NCI-H82 treated with DMSO at 0.1 percent for 48 hours (cell line): ENCODE results near the gene KRT39.
"Not testable (repeated sequence)": the region's sequence is repeated elsewhere in the genome, so short reads cannot be mapped to it uniquely, and the experiment has no call there.

Experiments used
- DNase-seq: peaks from one replicate; lab custom pipeline; 2025; ENCODE audit not compliant: unreplicated experiment; lab: John Stamatoyannopoulos, UW

The KRT39 gene

DNA sequence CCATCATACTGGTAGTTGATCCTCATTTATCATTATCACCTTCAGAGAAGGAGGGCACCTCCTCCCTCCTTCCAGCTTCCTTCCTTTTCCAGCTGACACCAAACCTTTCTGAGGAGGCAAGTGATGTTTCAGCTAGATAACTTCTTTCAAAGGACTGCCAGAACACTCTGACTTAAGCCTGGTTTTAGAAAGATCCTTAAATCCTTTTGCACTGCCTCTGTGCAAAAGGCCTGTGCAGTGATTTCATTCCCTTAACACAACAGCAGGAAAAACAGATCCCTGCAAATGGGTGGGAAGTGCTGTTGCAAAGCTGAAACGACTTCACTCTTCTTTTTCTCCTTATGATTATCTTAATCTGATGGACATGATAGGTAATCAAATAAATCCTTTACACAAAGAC, 22.2 kb downstream of the KRT39 start:
- DNase-seq: no peak

DNA sequence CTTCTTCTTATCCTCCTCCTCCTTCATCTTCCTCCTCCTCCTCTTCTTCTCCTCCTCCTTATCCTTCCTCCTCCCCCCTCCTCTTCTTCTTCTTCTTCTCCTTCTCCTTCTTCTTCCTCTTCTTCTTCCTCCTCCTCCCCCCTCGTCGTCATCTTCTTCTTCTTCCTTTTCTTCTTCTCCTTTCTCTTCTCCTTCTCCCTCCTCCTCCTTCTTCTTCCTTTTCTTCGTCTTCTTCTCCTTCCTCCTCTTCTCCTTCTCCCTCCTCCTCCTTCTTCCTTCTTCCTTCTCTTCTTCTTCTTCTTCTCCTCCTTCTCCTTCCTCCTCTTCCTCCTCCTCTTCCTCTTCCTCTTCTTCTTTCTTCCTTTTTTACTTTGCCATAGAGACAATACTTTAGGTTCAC, 24.2 kb downstream of the KRT39 start:
- no peak for DNase-seq

DNA sequence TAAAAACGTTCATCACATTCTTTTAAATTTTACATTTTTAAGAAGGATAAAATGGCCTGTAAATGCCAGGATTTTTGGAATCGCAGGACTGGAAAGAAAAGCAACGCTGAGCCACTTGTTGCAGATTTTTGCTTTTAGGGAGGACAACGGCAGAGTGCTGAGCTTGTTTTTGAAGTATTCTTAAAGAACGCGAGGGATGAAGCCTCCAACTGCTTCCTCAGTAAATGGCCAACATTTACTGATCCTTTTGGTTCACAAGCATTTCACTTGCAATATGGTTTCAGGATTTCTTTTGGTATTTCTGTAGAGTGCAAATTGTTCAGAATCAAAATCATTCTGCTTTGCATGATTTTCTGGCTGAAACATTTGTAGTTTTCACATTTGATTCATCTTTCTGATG, 26.5 kb downstream of the KRT39 start:
- no peak for DNase-seq

DNA sequence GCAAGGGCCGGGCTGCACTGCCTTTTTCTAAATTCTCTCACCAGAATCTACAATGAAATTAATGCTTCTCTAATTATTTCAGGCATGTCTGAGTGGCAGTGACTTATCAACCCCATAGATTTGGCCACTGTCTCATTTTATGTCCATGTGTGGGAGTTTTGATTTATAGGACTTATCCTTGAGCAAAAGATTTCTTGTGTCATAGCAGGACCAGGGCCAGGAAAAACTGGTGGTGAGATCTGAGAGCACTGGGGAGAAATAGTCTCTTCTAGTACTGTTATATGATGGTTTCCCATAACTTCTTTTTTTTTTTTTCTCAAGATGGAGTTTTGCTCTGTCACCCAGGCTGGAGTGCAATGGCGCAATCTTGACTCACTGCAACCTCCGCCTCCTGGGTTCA, 27.8 kb downstream of the KRT39 start:
- no peak for DNase-seq

DNA sequence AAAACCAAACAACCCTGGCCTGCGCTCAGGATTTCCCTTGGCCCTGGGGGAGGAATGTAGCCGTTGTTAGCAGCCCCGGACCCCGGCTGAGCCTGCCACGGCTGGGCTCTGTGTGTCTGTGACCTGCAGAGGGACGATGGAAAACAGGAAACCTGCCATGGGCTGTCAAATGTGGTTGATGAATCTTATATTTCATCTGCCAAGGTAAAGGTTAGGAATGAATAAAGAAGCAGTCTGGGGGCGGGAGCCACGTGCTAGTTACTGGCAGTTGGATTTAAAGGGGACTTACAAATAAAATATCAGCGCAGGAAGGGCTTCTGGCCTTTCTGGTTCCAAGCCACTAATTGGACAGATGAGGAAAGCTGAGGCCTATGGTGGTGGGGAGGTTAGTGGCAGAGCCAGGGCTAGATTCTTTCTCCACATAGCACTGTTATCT, 29.3 kb downstream of the KRT39 start, which contains the start of gene KRT23:
TSS of gene KRT23 (minus strand) at position 263 of the 436 bp plus-strand sequence. CDS start 1,043 bp downstream, outside the sequence.
- DNase-seq: no peak

DNA sequence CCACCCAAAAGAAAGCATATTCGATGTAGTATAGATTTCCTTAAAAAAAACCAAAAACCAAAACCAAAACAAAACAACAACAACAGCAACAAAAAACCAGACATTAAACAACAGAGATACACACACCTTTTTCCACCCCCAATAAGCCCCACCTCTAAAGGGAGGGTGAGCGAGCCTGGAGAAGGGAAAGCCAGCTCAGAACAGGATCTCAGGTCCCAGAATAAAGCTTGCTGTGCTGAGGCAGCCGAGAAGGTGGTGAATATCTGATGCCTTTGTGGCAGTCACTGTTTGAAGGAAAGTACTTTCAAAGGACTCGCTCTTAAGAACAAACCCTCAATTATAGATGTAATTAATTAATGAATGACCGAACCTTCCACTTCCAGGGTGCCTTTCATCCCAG, 29.8 kb downstream of the KRT39 start:
- no peak for DNase-seq

DNA sequence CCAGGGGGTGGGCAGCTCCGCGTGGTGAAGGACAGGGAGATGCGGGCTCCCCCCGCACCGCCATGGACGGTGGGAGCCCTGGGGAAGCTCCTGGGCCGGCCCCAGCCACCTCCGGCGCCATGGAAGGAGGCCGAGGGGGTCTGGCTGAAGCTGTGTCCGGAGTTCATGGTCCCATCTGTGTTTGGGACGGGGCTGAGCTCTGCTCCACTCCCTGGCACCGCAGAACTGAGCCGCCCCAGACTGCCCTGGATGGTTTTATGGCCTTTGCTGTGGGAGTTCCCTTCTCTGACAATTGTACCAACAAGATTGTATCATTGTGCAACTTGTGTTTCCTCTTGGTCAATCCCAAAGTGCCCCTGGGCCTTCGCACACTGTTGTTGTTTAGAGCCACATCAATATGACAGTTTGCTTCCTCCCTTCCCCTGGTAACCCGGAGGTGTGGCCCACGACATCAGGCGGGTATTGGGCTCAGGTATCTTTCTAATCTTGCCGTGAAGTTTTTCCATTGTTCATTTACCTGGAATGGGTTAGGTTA, 30.2 kb downstream of the KRT39 start:
- no peak for DNase-seq

DNA sequence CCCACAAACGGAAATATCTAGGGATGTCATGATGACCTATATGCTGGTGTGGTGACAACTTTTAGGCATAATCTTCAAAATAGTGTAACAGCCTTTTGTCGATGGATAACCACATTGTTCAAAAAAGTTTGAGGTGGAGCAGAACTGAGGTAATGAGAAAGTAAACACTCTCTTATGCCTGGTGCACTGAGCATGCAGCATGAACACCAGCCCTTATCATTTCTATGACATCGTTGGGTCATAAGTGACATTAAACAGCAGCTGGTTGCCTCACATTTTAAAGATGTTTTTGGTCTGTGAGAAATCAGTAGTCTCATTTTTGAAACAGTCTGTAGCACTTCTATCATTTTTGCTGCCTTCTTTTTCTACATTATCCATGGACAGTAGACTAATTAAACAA, 31.1 kb downstream of the KRT39 start:
- no peak for DNase-seq

DNA sequence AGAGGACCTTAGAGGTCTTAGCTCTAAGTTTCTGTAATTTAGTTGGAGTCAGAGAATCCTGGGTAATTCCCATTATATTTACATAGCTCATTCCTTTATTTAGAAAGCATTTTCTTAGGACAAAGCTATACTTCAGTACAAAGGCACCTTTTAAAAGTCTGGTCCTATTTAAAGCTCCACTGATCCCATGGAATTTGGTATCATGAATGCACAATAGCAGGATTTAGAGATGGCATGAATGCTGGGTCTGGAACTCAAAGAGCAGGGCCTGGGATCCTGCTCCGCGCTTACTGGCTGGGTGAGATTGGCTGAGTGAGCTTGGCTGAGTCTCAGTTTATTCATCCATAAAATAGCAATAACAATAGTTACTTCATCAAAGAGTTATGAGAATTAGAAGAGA, 34.1 kb downstream of the KRT39 start:
- DNase-seq: no peak

DNA sequence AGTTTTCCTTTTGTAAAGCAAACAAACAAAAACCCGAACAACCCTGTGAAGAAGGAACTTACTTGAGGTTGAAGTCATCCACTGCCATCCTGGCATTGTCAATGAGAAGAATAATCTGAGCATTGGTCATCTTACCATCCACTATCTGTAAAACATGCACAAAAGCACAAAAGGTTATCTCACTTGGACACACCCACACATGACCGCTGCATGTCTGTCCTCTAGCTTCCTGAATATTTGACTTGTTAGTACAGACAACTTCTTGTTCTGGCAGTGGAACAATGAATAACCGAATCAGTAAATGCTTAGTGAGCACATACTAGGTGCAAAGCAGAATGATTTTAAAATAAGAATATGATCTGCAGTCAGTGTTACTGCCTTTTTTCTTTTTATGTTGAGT, 35.4 kb downstream of the KRT39 start:
- no peak for DNase-seq

DNA sequence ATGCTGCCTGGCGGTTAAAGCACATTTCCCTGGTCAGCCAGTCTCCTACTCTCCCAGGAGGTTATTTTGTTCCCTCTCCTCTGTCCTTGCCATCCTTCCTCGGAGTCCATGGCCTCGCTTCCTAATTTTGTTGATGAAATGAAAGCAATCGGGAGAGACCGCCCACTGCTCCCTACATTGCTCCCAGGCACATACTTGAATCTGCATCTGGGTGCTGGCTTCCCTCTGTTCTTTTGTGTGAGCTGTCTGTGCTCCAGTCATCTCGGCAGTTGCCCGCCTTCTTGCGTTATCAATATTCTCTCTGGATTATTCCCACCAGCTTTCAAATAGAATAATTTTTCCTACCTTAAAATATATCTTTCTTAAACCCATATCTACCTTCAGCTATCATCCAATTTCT, 40.4 kb downstream of the KRT39 start:
- no peak for DNase-seq

DNA sequence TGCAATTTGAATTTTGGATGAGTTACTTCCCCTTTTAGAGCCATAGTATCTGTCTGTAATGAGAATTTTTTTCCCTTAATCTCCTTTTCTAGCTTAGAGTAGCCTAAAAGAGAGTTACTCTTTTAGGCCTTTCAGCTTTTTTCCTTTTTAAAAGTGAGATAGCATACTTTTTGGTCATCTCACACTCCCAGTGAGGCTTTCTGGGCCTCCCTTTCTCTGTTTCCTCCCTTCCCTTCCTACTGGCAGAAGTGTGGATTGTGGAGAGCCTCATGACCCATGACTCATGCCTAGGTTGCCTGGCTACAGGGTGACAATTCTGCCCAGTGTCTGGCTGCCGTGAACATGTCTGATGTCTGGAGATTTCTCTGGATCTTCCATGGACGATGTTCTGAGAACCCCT, 44.5 kb downstream of the KRT39 start:
- no peak for DNase-seq

DNA sequence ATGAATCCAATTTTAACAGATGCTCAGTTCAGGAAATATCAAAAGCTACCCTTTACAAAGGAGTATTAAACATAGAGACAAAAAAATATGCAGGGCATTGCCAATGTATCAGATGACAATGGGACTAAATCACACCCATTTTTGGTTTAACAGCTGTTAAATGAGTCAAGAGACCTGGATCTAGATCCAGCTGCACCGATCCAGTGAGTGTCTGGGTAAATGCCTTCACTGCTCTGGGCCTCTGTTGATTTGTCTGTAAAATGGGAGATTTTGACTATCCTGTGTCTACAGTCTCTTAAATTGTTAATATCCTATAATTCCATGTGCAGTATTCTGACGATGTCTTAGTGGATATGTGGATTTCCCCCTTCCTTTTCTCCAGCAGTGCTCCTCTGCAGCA, 45.7 kb downstream of the KRT39 start:
- DNase-seq: no peak

DNA sequence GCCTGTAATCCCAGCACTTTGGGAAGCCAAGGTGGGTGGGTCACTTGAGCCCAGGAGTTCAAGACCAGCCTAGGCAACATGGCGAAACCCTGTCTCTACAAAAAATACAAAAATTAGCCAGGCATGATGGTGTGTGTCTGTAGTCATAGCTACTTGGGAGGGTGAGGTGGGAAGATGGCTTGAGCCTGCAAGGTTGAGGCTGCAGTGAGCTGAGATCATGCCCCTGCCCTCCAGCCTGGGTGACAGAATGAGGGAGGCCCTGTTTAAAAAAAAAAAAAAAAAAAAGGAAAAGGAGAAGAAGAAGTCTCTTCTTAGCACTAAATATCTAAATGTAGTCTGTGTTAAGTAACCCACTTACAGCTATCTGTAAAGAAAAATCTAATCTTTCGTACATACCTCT, 49.6 kb downstream of the KRT39 start:
- DNase-seq: not testable (repeated sequence)

DNA sequence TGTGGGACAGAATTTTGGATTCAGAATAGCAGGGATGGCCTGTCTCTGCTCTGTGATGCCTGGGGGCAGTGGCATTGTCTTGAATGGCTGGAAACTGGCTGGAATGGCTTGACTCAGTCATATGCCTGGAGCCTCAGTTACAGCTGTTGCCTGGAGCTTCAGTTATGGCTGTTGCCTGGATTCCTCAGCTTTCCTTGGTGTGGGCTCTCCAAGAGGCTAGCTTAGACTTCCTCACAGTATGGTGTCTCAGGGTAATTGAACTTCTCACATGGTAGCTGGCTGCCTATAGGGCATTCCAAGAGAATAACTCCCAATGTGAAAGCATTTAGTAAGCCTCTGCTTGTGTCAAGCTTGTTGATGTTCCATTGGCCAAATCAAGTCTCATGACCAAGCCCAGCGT, 50.4 kb downstream of the KRT39 start:
- no peak for DNase-seq

DNA sequence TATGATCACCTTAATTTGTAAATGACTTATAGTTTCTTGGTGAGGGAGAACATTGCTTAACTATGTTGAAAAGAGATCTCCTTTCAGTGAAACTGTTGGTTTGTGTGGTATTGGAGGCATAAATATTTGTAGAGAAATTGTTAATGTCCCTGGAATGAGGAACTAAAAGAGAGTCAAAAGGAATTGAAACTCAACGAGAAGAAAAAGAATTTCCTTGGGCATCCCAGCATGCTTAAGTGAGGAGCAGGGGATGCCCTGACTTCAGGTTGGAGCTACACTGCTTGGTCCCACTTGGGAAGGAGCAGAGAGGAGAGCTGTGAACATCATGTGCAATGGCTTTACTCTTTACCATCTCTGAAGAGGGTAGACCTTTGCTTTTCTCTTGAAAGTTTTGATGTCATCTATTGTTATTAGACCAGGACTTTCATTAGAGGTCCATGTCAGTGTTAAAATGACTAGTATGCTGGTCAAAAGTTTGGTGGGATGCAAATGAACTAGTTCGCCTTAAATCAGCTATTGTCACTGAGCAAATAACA, 51.0 kb downstream of the KRT39 start:
- no peak for DNase-seq

DNA sequence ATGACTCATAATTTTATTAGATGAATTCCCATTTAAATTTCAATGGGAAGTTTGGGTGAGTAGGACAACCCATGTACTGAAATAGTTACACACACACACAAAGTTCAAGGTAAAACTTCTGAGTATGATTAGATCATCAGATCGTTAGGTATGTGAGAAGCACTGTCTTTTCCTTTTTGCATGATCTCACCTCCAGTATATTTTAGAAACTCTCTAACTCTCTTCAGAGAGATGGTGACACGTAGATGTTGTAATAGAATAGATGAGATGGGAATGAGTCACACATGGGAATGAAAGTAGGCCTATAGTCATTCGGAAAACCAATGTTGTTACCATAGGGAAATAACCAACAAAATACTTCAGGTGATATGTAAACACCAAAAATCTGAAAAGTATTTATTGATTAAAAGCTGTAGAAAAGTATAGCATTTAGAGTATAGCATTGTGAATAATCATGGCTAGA, 51.5 kb downstream of the KRT39 start:
- no peak for DNase-seq

DNA sequence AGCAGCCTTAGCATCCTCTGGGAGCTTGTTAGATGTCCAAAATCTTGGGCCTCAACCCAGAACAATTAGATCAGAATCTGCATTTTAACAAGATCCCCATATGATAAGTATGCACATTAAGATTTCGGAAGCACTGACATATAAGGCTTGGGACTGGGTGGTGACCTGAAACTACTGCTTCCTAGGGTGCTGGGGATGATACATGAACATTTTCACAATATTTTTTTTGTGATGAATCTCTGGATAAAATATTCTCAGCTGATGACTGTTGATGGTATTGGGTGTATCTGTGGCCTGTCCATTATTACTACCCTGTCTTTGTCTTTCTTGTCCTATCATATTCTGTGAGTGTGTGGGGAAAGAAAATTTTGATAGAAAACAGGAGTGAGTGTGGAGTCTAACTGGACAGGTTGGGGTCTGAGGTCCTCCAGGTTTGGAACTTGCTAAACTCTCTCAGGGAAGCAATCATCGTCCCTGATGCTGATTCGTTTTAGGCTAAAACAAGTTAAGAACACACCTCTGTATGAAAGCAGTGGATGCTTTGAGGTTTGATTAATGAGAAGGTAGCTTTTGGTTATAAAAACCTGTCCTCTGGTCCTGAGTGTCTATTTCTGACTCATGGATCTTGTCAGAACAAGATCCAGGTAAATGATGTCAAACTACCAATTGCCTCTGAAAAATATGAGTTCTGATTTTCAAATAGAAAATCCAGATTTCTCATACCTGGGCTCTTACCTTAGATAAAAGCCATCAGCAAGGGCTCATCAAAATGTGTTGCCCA, 52.5 kb downstream of the KRT39 start:
- no peak for DNase-seq

DNA sequence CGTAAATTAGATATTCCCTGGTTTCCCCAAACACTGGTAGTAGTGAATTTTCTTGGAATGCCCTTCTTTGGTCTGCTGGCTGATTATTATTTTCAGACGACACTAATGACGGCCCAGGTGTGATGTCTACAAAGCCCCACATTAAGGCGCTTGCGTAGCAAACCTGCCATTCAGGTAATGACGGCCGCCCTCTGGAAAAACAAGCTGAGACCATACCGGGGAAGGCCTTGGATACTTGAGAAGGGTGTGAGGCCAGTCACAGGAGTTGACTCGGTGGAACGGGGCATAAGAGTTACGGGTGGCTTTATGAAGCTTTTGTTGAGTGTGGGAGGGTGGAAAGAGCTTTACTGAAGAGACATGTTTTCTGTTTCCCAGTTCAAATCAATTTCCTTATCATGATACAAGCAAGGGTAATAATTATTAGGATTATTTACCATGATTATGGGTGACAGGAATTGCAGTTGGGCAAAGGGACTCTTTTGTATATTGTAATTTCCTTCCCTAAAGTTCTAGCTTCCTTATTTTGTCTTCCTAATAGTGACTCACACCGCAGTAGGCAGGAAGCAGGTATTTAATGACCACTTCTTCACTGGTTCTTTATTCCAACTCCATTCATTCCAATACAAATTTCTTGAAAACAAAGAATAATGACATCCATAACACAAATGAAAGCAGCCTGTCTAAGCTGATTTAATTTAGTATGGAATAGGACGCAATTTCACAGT, 54.1 kb downstream of the KRT39 start:
- DNase-seq: no peak

DNA sequence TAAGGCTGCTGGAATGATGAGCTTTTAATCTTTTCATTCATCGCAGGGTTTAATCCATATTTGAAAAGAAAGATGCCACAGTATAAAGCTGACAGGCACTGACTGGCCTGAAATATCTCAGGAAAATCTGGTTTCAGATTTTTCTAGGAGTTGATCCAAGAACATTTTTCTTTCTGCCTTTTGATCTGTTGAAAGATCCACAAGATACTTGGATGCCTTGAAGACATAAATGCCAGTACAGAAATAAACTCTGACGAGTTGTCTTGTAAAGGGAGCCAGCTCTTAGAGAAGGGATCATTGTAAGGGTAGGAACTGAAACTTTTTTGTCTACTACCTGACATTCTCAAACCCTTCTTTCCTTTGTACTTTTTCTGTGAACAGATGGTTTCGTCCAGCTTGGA, 56.3 kb downstream of the KRT39 start:
- DNase-seq: no peak

DNA sequence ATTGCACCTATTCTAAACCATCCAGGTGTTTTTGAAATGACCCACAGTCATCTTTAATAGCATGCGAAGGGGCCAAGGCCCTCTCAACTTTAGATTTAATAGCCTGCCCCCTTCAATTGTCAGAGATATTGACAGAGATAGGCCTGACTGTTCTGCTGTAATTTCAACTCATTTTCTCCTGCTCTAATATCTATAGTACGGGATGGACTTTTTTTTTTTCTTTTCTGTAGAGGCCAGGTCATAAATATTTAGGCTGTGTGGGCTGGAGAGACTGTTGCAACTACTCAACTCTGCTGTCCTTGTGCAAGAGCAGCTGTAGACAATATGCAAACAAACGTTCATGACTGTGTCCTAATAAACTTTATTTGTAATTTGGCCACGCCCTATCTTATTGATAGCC, 57.0 kb downstream of the KRT39 start:
- no peak for DNase-seq

DNA sequence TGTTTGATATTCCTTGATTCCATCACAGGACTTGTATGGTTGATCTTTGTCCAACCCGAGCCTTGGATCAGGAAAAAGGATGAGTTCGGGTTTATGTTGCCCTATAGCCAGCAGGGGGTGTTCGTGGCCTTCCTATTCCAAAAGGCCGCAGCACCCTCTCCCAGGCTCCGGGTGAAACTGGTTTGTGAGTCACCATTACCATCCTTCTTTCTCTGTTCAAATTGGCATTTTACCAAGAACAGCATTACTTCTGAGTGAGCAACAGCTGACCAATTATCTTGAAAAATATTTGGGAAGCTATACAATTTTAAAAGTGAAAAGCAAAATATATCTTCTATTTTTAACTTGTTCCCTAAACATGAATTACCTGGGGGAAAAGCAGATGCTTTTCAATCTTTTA, 57.4 kb downstream of the KRT39 start:
- DNase-seq: peak; percentile 8
